ENCODE measurements around the gene CD37. TPM values are rescaled to one million over a fixed set of nuclear protein-coding genes. Genes with fewer than 3 reads are reported as not detected.
"Not testable (repeated sequence)": the region's sequence is repeated elsewhere in the genome, so short reads cannot be mapped to it uniquely, and the experiment has no call there.

The CD37 gene, protein sequence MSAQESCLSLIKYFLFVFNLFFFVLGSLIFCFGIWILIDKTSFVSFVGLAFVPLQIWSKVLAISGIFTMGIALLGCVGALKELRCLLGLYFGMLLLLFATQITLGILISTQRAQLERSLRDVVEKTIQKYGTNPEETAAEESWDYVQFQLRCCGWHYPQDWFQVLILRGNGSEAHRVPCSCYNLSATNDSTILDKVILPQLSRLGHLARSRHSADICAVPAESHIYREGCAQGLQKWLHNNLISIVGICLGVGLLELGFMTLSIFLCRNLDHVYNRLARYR
- total RNA-seq (not detected in 2 replicates), polyA plus RNA-seq (not detected in 2 replicates), polyA minus RNA-seq (ENCODE audit: low replicate concordance) (not detected in 2 replicates)
- polyA plus RNA-seq (2012) = 1.1 and 10.5 TPM in 2 replicates

DNA sequence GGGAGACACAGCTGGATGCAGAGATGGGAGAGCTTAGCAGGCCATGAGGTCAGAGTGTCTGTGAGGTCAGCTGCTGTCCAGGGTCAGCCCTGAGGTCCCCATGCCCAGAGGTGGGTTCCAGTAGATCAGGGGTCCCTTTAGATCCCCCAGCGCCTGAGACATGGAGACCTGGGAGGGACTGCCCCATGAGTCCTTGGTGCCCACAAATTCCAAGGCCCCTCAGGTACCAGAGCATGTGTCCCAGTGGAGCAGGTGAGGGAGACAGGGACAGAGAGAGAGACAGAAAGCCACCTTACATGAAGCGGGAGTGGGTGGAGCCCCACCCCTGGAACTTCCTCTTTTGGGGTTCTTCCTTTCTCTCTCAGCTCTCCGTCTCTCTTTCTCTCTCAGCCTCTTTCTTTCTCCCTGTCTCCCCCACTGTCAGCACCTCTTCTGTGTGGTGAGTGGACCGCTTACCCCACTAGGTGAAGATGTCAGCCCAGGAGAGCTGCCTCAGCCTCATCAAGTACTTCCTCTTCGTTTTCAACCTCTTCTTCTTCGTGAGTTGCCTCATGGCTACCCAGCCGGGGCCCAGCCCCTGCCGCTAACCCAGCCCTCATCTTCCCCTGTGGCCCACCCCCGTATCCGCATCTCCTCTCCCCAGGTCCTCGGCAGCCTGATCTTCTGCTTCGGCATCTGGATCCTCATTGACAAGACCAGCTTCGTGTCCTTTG is at the start of gene CD37:
Gene CD37, plus strand, starts transcription at position 336 of the 713 bp plus-strand sequence. Its CDS starts 135 bp downstream, at position 471.
- no peak for DNase-seq (ENCODE audit: low read depth in 2 of 2)
- Histone ChIP-seq H3K27ac (ENCODE audit: insufficient read depth, low read length) (no peak within 1 kb of the TSS), H2AFZ (ENCODE audit: low read length) (no peak within 1 kb of the TSS), H3K79me2 (ENCODE audit: control insufficient read depth, insufficient read depth, low read length) (no peaks in the 10 kb centered on the region), H3K36me3 (ENCODE audit: control insufficient read depth, insufficient read depth, low read length) (no peaks in the 10 kb centered on the region), H3K9ac (ENCODE audit: insufficient read depth, low read length) (no peak within 1 kb of the TSS), H3K27me3 (ENCODE audit: control insufficient read depth, insufficient read depth, low read length) (peaks cover 7% of the 10 kb centered on the region), H3K4me3 (replicated peaks in 1 of 4; ENCODE audit: control extremely low read depth in 1 of 4, insufficient read depth in 1 of 4, low read depth in 3 of 4, low read length in 4 of 4) (no peak within 1 kb of the TSS), H4K20me1 (ENCODE audit: control insufficient read depth, extremely low read depth, insufficient read depth, low read length) (no peaks in the 10 kb centered on the region), H3K4me2 (ENCODE audit: extremely low read depth, insufficient read depth, low read length) (no peak within 1 kb of the TSS), H3K4me1 (ENCODE audit: control insufficient read depth, extremely low read depth, insufficient read depth, low read length) (peaks cover 4% of the 10 kb centered on the region), H3K9me3 (ENCODE audit: control insufficient read depth, insufficient read depth, low read depth, low read length) (no peaks in the 10 kb centered on the region)
- TF ChIP-seq, protein P1, sequence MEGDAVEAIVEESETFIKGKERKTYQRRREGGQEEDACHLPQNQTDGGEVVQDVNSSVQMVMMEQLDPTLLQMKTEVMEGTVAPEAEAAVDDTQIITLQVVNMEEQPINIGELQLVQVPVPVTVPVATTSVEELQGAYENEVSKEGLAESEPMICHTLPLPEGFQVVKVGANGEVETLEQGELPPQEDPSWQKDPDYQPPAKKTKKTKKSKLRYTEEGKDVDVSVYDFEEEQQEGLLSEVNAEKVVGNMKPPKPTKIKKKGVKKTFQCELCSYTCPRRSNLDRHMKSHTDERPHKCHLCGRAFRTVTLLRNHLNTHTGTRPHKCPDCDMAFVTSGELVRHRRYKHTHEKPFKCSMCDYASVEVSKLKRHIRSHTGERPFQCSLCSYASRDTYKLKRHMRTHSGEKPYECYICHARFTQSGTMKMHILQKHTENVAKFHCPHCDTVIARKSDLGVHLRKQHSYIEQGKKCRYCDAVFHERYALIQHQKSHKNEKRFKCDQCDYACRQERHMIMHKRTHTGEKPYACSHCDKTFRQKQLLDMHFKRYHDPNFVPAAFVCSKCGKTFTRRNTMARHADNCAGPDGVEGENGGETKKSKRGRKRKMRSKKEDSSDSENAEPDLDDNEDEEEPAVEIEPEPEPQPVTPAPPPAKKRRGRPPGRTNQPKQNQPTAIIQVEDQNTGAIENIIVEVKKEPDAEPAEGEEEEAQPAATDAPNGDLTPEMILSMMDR (conservative IDR thresholded peaks at IDR 0.05 in 1 of 2, IDR thresholded peaks at IDR 0.05 in 1 of 2; ENCODE audit: low read depth in 1 of 2, low read length in 2 of 2) = no peak
- no peak for TF ChIP-seq EZH2 (IDR thresholded peaks at IDR 0.05; ENCODE audit: low read length, missing control alignments)

DNA sequence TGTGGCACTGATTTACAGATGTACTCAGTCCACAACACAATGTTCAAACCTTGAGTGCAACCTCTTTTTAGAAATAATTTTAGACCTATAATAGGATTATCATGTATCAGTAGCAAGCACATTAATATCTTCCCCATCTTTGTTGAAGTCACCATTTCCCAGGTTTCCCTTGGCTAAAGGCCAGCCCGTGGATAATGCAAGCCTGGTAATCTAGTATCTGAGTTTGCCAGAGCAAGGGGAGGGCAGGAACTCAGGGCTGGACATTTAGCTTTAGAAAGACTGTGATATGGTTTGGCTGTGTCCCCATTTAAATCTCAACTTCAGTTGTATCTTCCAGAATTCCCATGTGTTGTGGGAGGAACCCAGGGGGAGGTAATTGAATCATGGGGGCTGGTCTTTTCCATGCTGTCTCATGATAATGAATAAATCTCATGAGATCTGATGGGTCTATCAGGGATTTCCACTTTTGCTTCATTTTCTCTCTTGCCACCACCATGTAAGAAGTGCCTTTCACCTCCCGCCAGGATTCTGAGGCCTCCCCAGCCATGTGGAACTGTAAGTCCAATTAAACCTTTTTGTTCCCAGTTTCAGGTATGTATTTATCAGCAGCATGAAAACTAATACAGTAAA is 48.0 kb upstream of the CD37 start:
- Histone ChIP-seq H3K9me3 (ENCODE audit: control insufficient read depth, insufficient read depth, low read depth, low read length) (no peaks in the 10 kb centered on the region), H4K20me1 (ENCODE audit: control insufficient read depth, extremely low read depth, insufficient read depth, low read length) (no peaks in the 10 kb centered on the region), H3K36me3 (ENCODE audit: control insufficient read depth, insufficient read depth, low read length) (no peaks in the 10 kb centered on the region), H3K27me3 (ENCODE audit: control insufficient read depth, insufficient read depth, low read length) (no peaks in the 10 kb centered on the region), H3K4me3 (replicated peaks in 1 of 4; ENCODE audit: control extremely low read depth in 1 of 4, insufficient read depth in 1 of 4, low read depth in 3 of 4, low read length in 4 of 4) (no peak overlapping the region), H3K27ac (ENCODE audit: insufficient read depth, low read length) (no peak overlapping the region), H3K4me1 (ENCODE audit: control insufficient read depth, extremely low read depth, insufficient read depth, low read length) (no peaks in the 10 kb centered on the region), H3K9ac (ENCODE audit: insufficient read depth, low read length) (no peak overlapping the region), H2AFZ (ENCODE audit: low read length) (no peak overlapping the region), H3K79me2 (ENCODE audit: control insufficient read depth, insufficient read depth, low read length) (no peaks in the 10 kb centered on the region), H3K4me2 (ENCODE audit: extremely low read depth, insufficient read depth, low read length) (no peak overlapping the region)
- no peak for DNase-seq (ENCODE audit: low read depth in 2 of 2)
- TF ChIP-seq EZH2 (IDR thresholded peaks at IDR 0.05; ENCODE audit: low read length, missing control alignments) = no peak
- TF ChIP-seq, protein P1 (conservative IDR thresholded peaks at IDR 0.05 in 1 of 2, IDR thresholded peaks at IDR 0.05 in 1 of 2; ENCODE audit: low read depth in 1 of 2, low read length in 2 of 2) = no peak

DNA sequence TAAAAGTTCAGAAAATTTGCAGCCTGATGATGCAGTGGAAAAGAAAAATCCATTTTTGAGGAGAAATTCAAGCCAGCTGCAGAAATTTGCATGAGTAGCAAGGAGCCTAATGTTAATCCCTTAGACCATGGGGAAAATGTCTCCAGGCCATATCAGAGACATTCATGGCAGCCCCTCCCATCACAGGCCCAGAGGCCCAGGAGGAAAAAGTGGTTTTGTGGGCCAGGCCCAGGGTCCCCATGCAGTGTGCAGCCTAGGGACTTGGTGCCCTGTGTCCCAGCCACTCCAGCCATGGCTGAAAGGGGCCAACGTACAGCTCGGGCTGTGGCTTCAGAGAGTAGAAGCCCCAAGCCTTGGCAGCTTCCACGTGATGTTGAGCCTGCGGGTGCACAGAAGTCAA is 47.0 kb upstream of the CD37 start:
- H3K27me3 ChIP-seq (ENCODE audit: control insufficient read depth, insufficient read depth, low read length); H3K79me2 ChIP-seq (ENCODE audit: control insufficient read depth, insufficient read depth, low read length); H3K4me2 ChIP-seq (ENCODE audit: extremely low read depth, insufficient read depth, low read length); H3K9me3 ChIP-seq (ENCODE audit: control insufficient read depth, insufficient read depth, low read depth, low read length); H3K4me1 ChIP-seq (ENCODE audit: control insufficient read depth, extremely low read depth, insufficient read depth, low read length); DNase-seq (ENCODE audit: low read depth in 2 of 2); H3K36me3 ChIP-seq (ENCODE audit: control insufficient read depth, insufficient read depth, low read length); H2AFZ ChIP-seq (ENCODE audit: low read length); H4K20me1 ChIP-seq (ENCODE audit: control insufficient read depth, extremely low read depth, insufficient read depth, low read length); H3K27ac ChIP-seq (ENCODE audit: insufficient read depth, low read length); H3K4me3 ChIP-seq (replicated peaks in 1 of 4; ENCODE audit: control extremely low read depth in 1 of 4, insufficient read depth in 1 of 4, low read depth in 3 of 4, low read length in 4 of 4); H3K9ac ChIP-seq (ENCODE audit: insufficient read depth, low read length): not testable (repeated sequence)

DNA sequence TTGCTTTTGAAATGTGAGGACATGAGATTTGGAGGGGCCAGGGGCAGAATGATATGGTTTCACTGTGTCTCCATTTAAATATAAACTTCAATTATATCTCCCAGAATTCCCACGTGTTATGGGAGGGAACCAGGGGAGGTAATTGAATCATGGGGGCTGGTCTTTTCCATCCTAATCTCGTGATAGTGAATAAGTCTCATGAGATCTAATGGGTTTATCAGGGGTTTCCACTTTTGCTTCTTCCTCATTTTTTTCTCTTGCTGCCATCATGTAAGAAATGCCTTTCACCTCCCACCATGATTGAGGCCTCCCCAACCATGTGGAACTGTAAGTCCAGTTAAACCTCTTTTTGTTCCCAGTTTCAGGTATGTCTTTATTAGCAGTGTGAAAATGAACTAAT is 45.9 kb upstream of the CD37 start:
- not testable (repeated sequence) for H3K27me3 ChIP-seq (ENCODE audit: control insufficient read depth, insufficient read depth, low read length); H3K36me3 ChIP-seq (ENCODE audit: control insufficient read depth, insufficient read depth, low read length); H3K9me3 ChIP-seq (ENCODE audit: control insufficient read depth, insufficient read depth, low read depth, low read length); DNase-seq (ENCODE audit: low read depth in 2 of 2); H3K9ac ChIP-seq (ENCODE audit: insufficient read depth, low read length); H2AFZ ChIP-seq (ENCODE audit: low read length); H3K4me3 ChIP-seq (replicated peaks in 1 of 4; ENCODE audit: control extremely low read depth in 1 of 4, insufficient read depth in 1 of 4, low read depth in 3 of 4, low read length in 4 of 4); H3K4me1 ChIP-seq (ENCODE audit: control insufficient read depth, extremely low read depth, insufficient read depth, low read length); H3K79me2 ChIP-seq (ENCODE audit: control insufficient read depth, insufficient read depth, low read length); H3K27ac ChIP-seq (ENCODE audit: insufficient read depth, low read length); H3K4me2 ChIP-seq (ENCODE audit: extremely low read depth, insufficient read depth, low read length); H4K20me1 ChIP-seq (ENCODE audit: control insufficient read depth, extremely low read depth, insufficient read depth, low read length)
